ENCODE data around the gene PCDHGA8. TPM values are rescaled to one million over a fixed set of nuclear protein-coding genes. Genes with fewer than 3 reads are reported as not detected.
A peak's percentile ranks its signal among the peaks of the same experiment; 100 is the strongest.
"Not testable (repeated sequence)": the region's sequence is repeated elsewhere in the genome, so short reads cannot be mapped to it uniquely, and the experiment has no call there.

The PCDHGA8 gene
- total and polyA plus RNA-seq, 7 experiments from 2014 or later, result 0.08 to 0.17 (median 0.13) TPM; not detected in 2

DNA sequence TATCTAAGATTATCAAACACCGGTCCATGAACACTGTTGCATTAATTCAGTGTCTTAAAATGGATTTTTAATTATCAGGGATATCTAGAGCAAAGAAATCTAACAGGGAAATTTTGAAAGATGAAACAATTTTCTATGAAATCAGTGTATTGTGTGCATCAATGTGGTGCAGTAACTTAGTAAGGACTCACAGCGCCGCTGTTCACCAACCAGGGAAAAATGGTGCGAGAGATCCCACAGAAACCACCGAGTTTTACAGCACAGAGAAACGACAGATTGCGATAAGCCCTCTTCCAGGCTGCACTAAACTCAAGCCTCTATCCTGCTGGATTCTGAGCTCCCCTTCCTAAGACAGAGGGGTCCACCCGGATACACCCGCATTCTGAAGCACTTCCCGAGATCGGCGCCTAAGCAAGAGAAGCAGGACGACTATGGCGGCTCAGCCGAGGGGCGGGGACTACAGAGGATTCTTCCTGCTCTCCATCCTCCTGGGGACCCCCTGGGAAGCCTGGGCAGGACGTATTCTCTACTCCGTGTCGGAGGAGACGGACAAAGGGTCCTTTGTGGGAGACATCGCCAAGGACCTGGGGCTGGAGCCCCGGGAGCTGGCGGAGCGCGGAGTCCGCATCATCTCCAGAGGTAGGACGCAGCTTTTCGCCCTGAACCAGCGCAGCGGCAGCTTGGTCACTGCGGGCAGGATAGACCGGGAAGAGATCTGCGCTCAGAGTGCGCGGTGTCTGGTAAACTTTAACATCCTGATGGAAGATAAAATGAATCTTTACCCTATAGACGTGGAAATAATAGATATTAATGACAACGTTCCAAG is 9.8 kb upstream of the PCDHGA8 start, which contains the start of gene PCDHGA7:
Gene PCDHGA7 (plus strand): TSS at position 274 of the 826 bp plus-strand sequence. CDS start 158 bp downstream, at position 432.
- peaks cover 0 to 18% of the 10 kb centered on the region in 2 donors for H3K27me3 ChIP-seq (ENCODE audit: control insufficient read depth in 2 of 2, insufficient read depth in 2 of 2, low read length in 2 of 2)

DNA sequence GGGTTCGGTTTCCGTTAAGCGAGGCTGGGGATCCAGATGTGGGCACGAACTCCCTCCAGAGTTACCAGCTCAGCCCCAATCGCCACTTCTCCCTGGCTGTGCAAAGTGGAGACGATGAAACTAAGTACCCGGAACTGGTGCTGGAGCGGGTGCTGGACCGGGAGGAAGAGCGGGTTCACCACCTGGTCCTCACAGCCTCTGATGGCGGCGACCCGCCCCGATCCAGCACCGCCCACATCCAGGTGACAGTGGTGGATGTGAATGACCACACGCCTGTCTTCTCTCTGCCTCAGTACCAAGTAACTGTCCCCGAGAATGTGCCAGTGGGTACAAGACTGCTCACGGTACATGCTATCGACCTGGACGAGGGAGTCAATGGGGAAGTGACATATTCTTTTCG is 9.1 kb upstream of the PCDHGA8 start:
- peaks cover 0 to 85% (median 44%) of the 10 kb centered on the region in 11 donors for H3K9me3 Mint-ChIP-seq
- H3K36me3 ChIP-seq (ENCODE audit: control insufficient read depth in 2 of 3, insufficient read depth in 3 of 3, low read length in 3 of 3), result no peaks in the 10 kb centered on the region
- H3K4me1 ChIP-seq (ENCODE audit: control insufficient read depth in 2 of 2, insufficient read depth in 2 of 2, low read length in 2 of 2), result no peaks in the 10 kb centered on the region
- H3K27ac ChIP-seq (ENCODE audit: low read depth, low read length), result no peak overlapping the region
- no peak overlapping the region for H3K27ac Mint-ChIP-seq
- intact Hi-C loops (cut with micrococcal nuclease), result no loop called here
- H3K4me3 Mint-ChIP-seq, result peak overlapping the region in 2 of 10 donors; percentile 2 to 64
- CTCF ChIA-PET, result no interaction called here
- POLR2A ChIA-PET, result no interaction called here
- H3K36me3 Mint-ChIP-seq, result peaks cover 0 to 19% (median 10%) of the 10 kb centered on the region in 5 donors
- no peak overlapping the region for H3K4me3 ChIP-seq (ENCODE audit: low read length)
- H3K27me3 Mint-ChIP-seq, result peaks cover 38 to 86% (median 81%) of the 10 kb centered on the region in 5 donors
- H3K9me3 ChIP-seq (ENCODE audit: control insufficient read depth in 2 of 3, low read length in 3 of 3), result peaks cover 0 to 31% (median 0%) of the 10 kb centered on the region in 3 experiments
- no peak for ATAC-seq
- peaks cover 0 to 18% of the 10 kb centered on the region in 2 donors for H3K27me3 ChIP-seq (ENCODE audit: control insufficient read depth in 2 of 2, insufficient read depth in 2 of 2, low read length in 2 of 2)
- no peak for DNase-seq
- peaks cover 0 to 4% (median 0%) of the 10 kb centered on the region in 7 donors for H3K4me1 Mint-ChIP-seq

More for the DNA sequence above, 9.8 kb upstream of the PCDHGA8 start, which contains the start of gene PCDHGA7:
- Mint-ChIP-seq H3K9me3 (peaks cover 0 to 87% (median 41%) of the 10 kb centered on the region in 11 donors), H3K27ac (peak within 1 kb of the TSS in 1 of 9 donors; percentile 14), H3K27me3 (peaks cover 36 to 85% (median 79%) of the 10 kb centered on the region in 5 donors), H3K36me3 (peaks cover 0 to 17% (median 10%) of the 10 kb centered on the region in 5 donors), H3K4me1 (peaks cover 0 to 4% (median 0%) of the 10 kb centered on the region in 7 donors), H3K4me3 (peak within 1 kb of the TSS; percentile 46 to 83 (median 70))
- DNase-seq, result no peak
- intact Hi-C loops (cut with micrococcal nuclease), result no loop called here
- ChIA-PET CTCF (no interaction called here), POLR2A (no interaction called here)
- Histone ChIP-seq H3K4me3 (ENCODE audit: low read length) (no peak within 1 kb of the TSS), H3K4me1 (ENCODE audit: control insufficient read depth in 2 of 2, insufficient read depth in 2 of 2, low read length in 2 of 2) (no peaks in the 10 kb centered on the region), H3K36me3 (ENCODE audit: control insufficient read depth in 2 of 3, insufficient read depth in 3 of 3, low read length in 3 of 3) (no peaks in the 10 kb centered on the region), H3K9me3 (ENCODE audit: control insufficient read depth in 2 of 3, low read length in 3 of 3) (peaks cover 0 to 30% (median 0%) of the 10 kb centered on the region in 3 experiments), H3K27ac (ENCODE audit: low read depth, low read length) (no peak within 1 kb of the TSS)
- peak; percentile 36 for ATAC-seq

- CTCF ChIA-PET, result interaction anchor here (0.6 kb wide), 1 partner anchor 21 kb away, joined by 8 read pairs; no protein-coding TSS in a partner anchor
- peaks cover 0 to 18% of the 10 kb centered on the region in 2 donors for H3K27me3 ChIP-seq (ENCODE audit: control insufficient read depth in 2 of 2, insufficient read depth in 2 of 2, low read length in 2 of 2)
These were observed 7.8 kb upstream of the PCDHGA8 start for GRCh38 chr5:141384471-141385267.

GRCh38 chr5:141387557-141388311 is 4.7 kb upstream of the PCDHGA8 start, which contains the start of gene PCDHGB4:
TSS of gene PCDHGB4 (plus strand) at chr5:141387698. CDS start at chr5:141387885, 187 bp downstream.
- peaks cover 0 to 45% (median 0%) of the 10 kb centered on the region in 3 experiments for H3K9me3 ChIP-seq (ENCODE audit: control insufficient read depth in 2 of 3, low read length in 3 of 3)
- Mint-ChIP-seq H3K4me3 (peak within 1 kb of the TSS in 9 of 10 donors; percentile 19 to 68 (median 50)), H3K36me3 (peaks cover 5 to 31% (median 10%) of the 10 kb centered on the region in 5 donors), H3K9me3 (peaks cover 0 to 90% (median 56%) of the 10 kb centered on the region in 11 donors), H3K27me3 (peaks cover 36 to 85% (median 81%) of the 10 kb centered on the region in 5 donors)
- H3K36me3 ChIP-seq (ENCODE audit: control insufficient read depth in 2 of 3, insufficient read depth in 3 of 3, low read length in 3 of 3); POLR2A ChIA-PET; H3K4me1 ChIP-seq (ENCODE audit: control insufficient read depth in 2 of 2, insufficient read depth in 2 of 2, low read length in 2 of 2); H3K27ac Mint-ChIP-seq; CTCF ChIA-PET; intact Hi-C loops (cut with micrococcal nuclease); H3K4me3 ChIP-seq (ENCODE audit: low read length); H3K27ac ChIP-seq (ENCODE audit: low read depth, low read length); H3K4me1 Mint-ChIP-seq: not testable (repeated sequence)
- peak in 3 of 9 donors; percentile 8 to 24 (median 8) for DNase-seq
- ATAC-seq, result peak; percentile 74
- H3K27me3 ChIP-seq (ENCODE audit: control insufficient read depth in 2 of 2, insufficient read depth in 2 of 2, low read length in 2 of 2), result peaks cover 4 to 16% of the 10 kb centered on the region in 2 donors

More at GRCh38 chr5:141384471-141385267, 7.8 kb upstream of the PCDHGA8 start:
- H3K27me3 Mint-ChIP-seq, result peaks cover 41 to 86% (median 81%) of the 10 kb centered on the region in 5 donors
- Histone ChIP-seq H3K4me3 (ENCODE audit: low read length) (no peak overlapping the region), H3K27ac (ENCODE audit: low read depth, low read length) (no peak overlapping the region), H3K9me3 (ENCODE audit: control insufficient read depth in 2 of 3, low read length in 3 of 3) (peaks cover 0 to 42% (median 0%) of the 10 kb centered on the region in 3 experiments), H3K36me3 (ENCODE audit: control insufficient read depth in 2 of 3, insufficient read depth in 3 of 3, low read length in 3 of 3) (no peaks in the 10 kb centered on the region), H3K4me1 (ENCODE audit: control insufficient read depth in 2 of 2, insufficient read depth in 2 of 2, low read length in 2 of 2) (no peaks in the 10 kb centered on the region)
- H3K4me1 Mint-ChIP-seq, result peaks cover 0 to 4% (median 0%) of the 10 kb centered on the region in 7 donors
- ATAC-seq, result no peak
- no peak for DNase-seq
- H3K36me3 Mint-ChIP-seq, result peaks cover 0 to 27% (median 10%) of the 10 kb centered on the region in 5 donors
- intact Hi-C loops (cut with micrococcal nuclease), result no loop called here
- no peak overlapping the region for H3K4me3 Mint-ChIP-seq
- no peak overlapping the region for H3K27ac Mint-ChIP-seq
- H3K9me3 Mint-ChIP-seq, result peaks cover 0 to 86% (median 55%) of the 10 kb centered on the region in 11 donors
- POLR2A ChIA-PET, result no interaction called here

GRCh38 chr5:141388661-141389060 is 3.8 kb upstream of the PCDHGA8 start:
- H3K9me3 ChIP-seq (ENCODE audit: control insufficient read depth in 2 of 3, low read length in 3 of 3), result peaks cover 0 to 45% (median 0%) of the 10 kb centered on the region in 3 experiments
- H3K27ac Mint-ChIP-seq, result no peak overlapping the region
- H3K36me3 Mint-ChIP-seq, result peaks cover 5 to 35% (median 10%) of the 10 kb centered on the region in 5 donors

More at GRCh38 chr5:141388661-141389060, 3.8 kb upstream of the PCDHGA8 start:
- CTCF ChIA-PET, result no interaction called here
- POLR2A ChIA-PET, result no interaction called here
- ATAC-seq, result no peak
- Histone ChIP-seq H3K4me3 (ENCODE audit: low read length) (no peak overlapping the region), H3K36me3 (ENCODE audit: control insufficient read depth in 2 of 3, insufficient read depth in 3 of 3, low read length in 3 of 3) (no peaks in the 10 kb centered on the region), H3K4me1 (ENCODE audit: control insufficient read depth in 2 of 2, insufficient read depth in 2 of 2, low read length in 2 of 2) (no peaks in the 10 kb centered on the region), H3K27me3 (ENCODE audit: control insufficient read depth in 2 of 2, insufficient read depth in 2 of 2, low read length in 2 of 2) (peaks cover 4 to 14% of the 10 kb centered on the region in 2 donors), H3K27ac (ENCODE audit: low read depth, low read length) (no peak overlapping the region)
- peaks cover 29 to 85% (median 79%) of the 10 kb centered on the region in 5 donors for H3K27me3 Mint-ChIP-seq
- peak overlapping the region in 1 of 10 donors; percentile 27 for H3K4me3 Mint-ChIP-seq
- intact Hi-C loops (cut with micrococcal nuclease), result no loop called here
- H3K9me3 Mint-ChIP-seq, result peaks cover 0 to 90% (median 57%) of the 10 kb centered on the region in 11 donors
- no peak for DNase-seq
- peaks cover 0 to 3% (median 0%) of the 10 kb centered on the region in 7 donors for H3K4me1 Mint-ChIP-seq

All from naive thymus-derived CD4-positive, alpha-beta T cell (primary cell).